DMS 273 treated with DMSO at 0.1 percent for 48 hours (cell line): ENCODE measurements around the gene KRTAP10-3.
"Not testable (repeated sequence)": the region's sequence is repeated elsewhere in the genome, so short reads cannot be mapped to it uniquely, and the experiment has no call there.

ENCODE experiments used
- DNase-seq: peaks from one replicate; lab custom pipeline; 2025; lab: John Stamatoyannopoulos, UW

Gene KRTAP10-3

GRCh38 chr21:44571296-44571695 lies 12.7 kb upstream of the KRTAP10-3 start:
- DNase-seq: no peak

GRCh38 chr21:44569861-44570517 lies 11.4 kb upstream of the KRTAP10-3 start:
- DNase-seq: no peak

- no peak for DNase-seq
Observed at GRCh38 chr21:44568667-44569556, 10.3 kb upstream of the KRTAP10-3 start.

- DNase-seq: no peak
Observed at GRCh38 chr21:44568261-44568660, 9.7 kb upstream of the KRTAP10-3 start.

- DNase-seq: no peak
Observed at GRCh38 chr21:44567481-44568171, 9.0 kb upstream of the KRTAP10-3 start.

- DNase-seq: no peak
Observed at GRCh38 chr21:44566403-44566802, 7.8 kb upstream of the KRTAP10-3 start.

- no peak for DNase-seq
Observed at GRCh38 chr21:44564886-44565598, 6.4 kb upstream of the KRTAP10-3 start.

GRCh38 chr21:44564099-44564498 lies 5.5 kb upstream of the KRTAP10-3 start:
- no peak for DNase-seq

GRCh38 chr21:44558329-44558675 lies 293 bp downstream of the KRTAP10-3 start:
- DNase-seq: not testable (repeated sequence)

- no peak for DNase-seq
Observed at GRCh38 chr21:44557491-44558328, 885 bp downstream of the KRTAP10-3 start.

- no peak for DNase-seq
Observed at GRCh38 chr21:44556879-44557278, 1.7 kb downstream of the KRTAP10-3 start.

- DNase-seq: no peak
Observed at GRCh38 chr21:44555200-44555875, 3.3 kb downstream of the KRTAP10-3 start.

GRCh38 chr21:44552681-44553080 lies 5.9 kb downstream of the KRTAP10-3 start:
- no peak for DNase-seq

- DNase-seq: no peak
Observed at GRCh38 chr21:44552136-44552535, 6.5 kb downstream of the KRTAP10-3 start.

- no peak for DNase-seq
Observed at GRCh38 chr21:44551340-44551961, 7.1 kb downstream of the KRTAP10-3 start, which contains the start of gene KRTAP10-2. KRTAP10-2 (minus strand) TSS chr21:44551505; CDS start chr21:44551458, 47 bp downstream.

GRCh38 chr21:44550807-44551206 lies 7.8 kb downstream of the KRTAP10-3 start:
- DNase-seq: peak; percentile 59

GRCh38 chr21:44550285-44550684 lies 8.3 kb downstream of the KRTAP10-3 start:
- not testable (repeated sequence) for DNase-seq

GRCh38 chr21:44549525-44550211 lies 8.9 kb downstream of the KRTAP10-3 start:
- DNase-seq: no peak

- no peak for DNase-seq
Observed at GRCh38 chr21:44548922-44549321, 9.7 kb downstream of the KRTAP10-3 start.
